ENCODE results near the gene RPS19.

The RPS19 gene

GRCh38 chr19:41886761-41887710 is 27.0 kb downstream of the RPS19 start:
- no peak for DNase-seq (ENCODE audit: low spot score)
- no peak overlapping the region for H3K4me3 ChIP-seq
- no peak overlapping the region for H3K27ac ChIP-seq
- no peak for TF ChIP-seq CTCF (IDR thresholded peaks at IDR 0.05)

- H3K27ac ChIP-seq = no peak overlapping the region
- H3K4me3 ChIP-seq = no peak overlapping the region
- no peak for TF ChIP-seq CTCF (IDR thresholded peaks at IDR 0.05)
- no peak for DNase-seq (ENCODE audit: low spot score)
Observed at GRCh38 chr19:41887711-41888382, 27.8 kb downstream of the RPS19 start.

- no peak for DNase-seq (ENCODE audit: low spot score)
- no peak for TF ChIP-seq CTCF (IDR thresholded peaks at IDR 0.05)
- no peak overlapping the region for H3K27ac ChIP-seq
- H3K4me3 ChIP-seq = no peak overlapping the region
Observed at GRCh38 chr19:41888926-41889325, 28.9 kb downstream of the RPS19 start.

- TF ChIP-seq CTCF (IDR thresholded peaks at IDR 0.05) = no peak
- no peak overlapping the region for H3K27ac ChIP-seq
Observed at GRCh38 chr19:41889896-41890295, 29.8 kb downstream of the RPS19 start.

GRCh38 chr19:41890936-41891335 is 30.9 kb downstream of the RPS19 start:
- no peak overlapping the region for H3K27ac ChIP-seq
- TF ChIP-seq CTCF (IDR thresholded peaks at IDR 0.05) = no peak
- DNase-seq (ENCODE audit: low spot score) = no peak
- H3K4me3 ChIP-seq = no peak overlapping the region

More at GRCh38 chr19:41889896-41890295, 29.8 kb downstream of the RPS19 start:
- no peak overlapping the region for H3K4me3 ChIP-seq
- DNase-seq (ENCODE audit: low spot score) = no peak

- no peak for DNase-seq (ENCODE audit: low spot score)
- no peak overlapping the region for H3K27ac ChIP-seq
Observed at GRCh38 chr19:41892173-41892902, 32.3 kb downstream of the RPS19 start.

More at GRCh38 chr19:41892173-41892902, 32.3 kb downstream of the RPS19 start:
- TF ChIP-seq CTCF (IDR thresholded peaks at IDR 0.05) = no peak
- no peak overlapping the region for H3K4me3 ChIP-seq
